Cerebellar cortex (tissue), 1 donor: ENCODE measurements around the gene TMEM248.
"Not testable (repeated sequence)": the region's sequence is repeated elsewhere in the genome, so short reads cannot be mapped to it uniquely, and the experiment has no call there.

ENCODE experiments used
- DNase-seq: peaks from one replicate; pipeline ENCODE4 v3.0.0-alpha.2; 2015; ENCODE audit warnings: low spot score

TMEM248 gene

GRCh38 chr7:66920769-66921395 lies at the start of gene TMEM248:
TMEM248 (plus strand) TSS chr7:66921225; CDS start chr7:66941866, 20,641 bp downstream.
- peak; percentile 85 for DNase-seq

GRCh38 chr7:66873476-66873875 lies 47.5 kb upstream of the TMEM248 start:
- DNase-seq, result no peak

GRCh38 chr7:66877577-66878300 lies 43.3 kb upstream of the TMEM248 start:
- no peak for DNase-seq

GRCh38 chr7:66878301-66878685 lies 42.7 kb upstream of the TMEM248 start:
- DNase-seq, result not testable (repeated sequence)

- no peak for DNase-seq
These were observed 41.0 kb upstream of the TMEM248 start for GRCh38 chr7:66880053-66880452.

GRCh38 chr7:66880577-66880976 lies 40.4 kb upstream of the TMEM248 start:
- DNase-seq, result not testable (repeated sequence)

- DNase-seq, result no peak
These were observed 37.3 kb upstream of the TMEM248 start for GRCh38 chr7:66883716-66884115.

GRCh38 chr7:66884556-66884955 lies 36.5 kb upstream of the TMEM248 start:
- not testable (repeated sequence) for DNase-seq

GRCh38 chr7:66886152-66886551 lies 34.9 kb upstream of the TMEM248 start:
- no peak for DNase-seq

GRCh38 chr7:66888223-66888622 lies 32.8 kb upstream of the TMEM248 start:
- DNase-seq, result not testable (repeated sequence)

- DNase-seq, result peak; percentile 23
These were observed 26.5 kb upstream of the TMEM248 start for GRCh38 chr7:66894463-66895080.

- no peak for DNase-seq
These were observed 24.6 kb upstream of the TMEM248 start for GRCh38 chr7:66896441-66896840.

GRCh38 chr7:66899552-66900280 lies 21.3 kb upstream of the TMEM248 start:
- DNase-seq, result no peak

- no peak for DNase-seq
These were observed 18.8 kb upstream of the TMEM248 start for GRCh38 chr7:66901941-66902843.

GRCh38 chr7:66902844-66903180 lies 18.2 kb upstream of the TMEM248 start:
- DNase-seq, result no peak

GRCh38 chr7:66903360-66904062 lies 17.5 kb upstream of the TMEM248 start:
- DNase-seq, result no peak

- no peak for DNase-seq
These were observed 16.9 kb upstream of the TMEM248 start for GRCh38 chr7:66904063-66904593.

- DNase-seq, result no peak
These were observed 15.7 kb upstream of the TMEM248 start for GRCh38 chr7:66905278-66905677.

GRCh38 chr7:66905689-66906088 lies 15.3 kb upstream of the TMEM248 start:
- no peak for DNase-seq

GRCh38 chr7:66907731-66908130 lies 13.3 kb upstream of the TMEM248 start:
- DNase-seq, result no peak

GRCh38 chr7:66908598-66908997 lies 12.4 kb upstream of the TMEM248 start:
- DNase-seq, result not testable (repeated sequence)
